ENCODE measurements around the gene THBS2. TPM values are rescaled to one million over a fixed set of nuclear protein-coding genes. Genes with fewer than 3 reads are reported as not detected.

Gene THBS2
- total RNA-seq, 1 donor from 2014 or later = 0.23 TPM

DNA sequence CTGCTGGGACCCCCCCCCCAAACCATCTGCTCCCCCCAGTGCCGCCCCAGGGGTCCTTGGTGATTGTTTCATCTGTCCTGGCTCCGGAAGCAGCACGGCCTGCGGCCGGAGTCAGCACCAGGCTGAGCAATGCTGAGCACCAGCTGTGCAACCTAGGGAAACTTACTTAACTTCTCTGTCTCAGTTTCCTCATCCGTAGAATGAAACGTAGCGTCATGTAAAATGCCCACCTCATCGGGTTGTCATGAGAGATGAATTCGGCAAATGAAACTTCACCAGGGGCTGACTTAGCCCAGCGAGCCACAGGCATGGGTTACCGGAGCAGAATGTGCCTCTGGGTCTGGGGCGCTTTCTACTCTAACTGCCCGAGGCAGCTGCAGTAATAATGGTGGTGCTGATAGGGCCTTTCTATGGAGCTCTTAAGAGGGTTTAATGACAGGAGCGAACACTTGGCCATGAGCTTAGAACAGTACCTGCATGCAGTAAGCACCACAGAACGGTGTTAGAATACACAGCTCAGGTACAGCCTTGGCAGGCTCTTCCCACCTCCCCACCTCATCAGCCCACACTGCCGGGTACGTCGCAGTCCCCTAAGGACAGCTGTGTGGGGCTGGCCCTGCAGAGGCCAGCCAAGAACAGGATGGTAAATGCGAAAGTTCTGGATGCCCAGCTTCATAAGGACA, 1.7 kb downstream of the THBS2 start:
- Mint-ChIP-seq H3K4me3 (ENCODE audit: unreplicated experiment) (no peak overlapping the region), H3K27me3 (ENCODE audit: unreplicated experiment) (peaks cover 16% of the 10 kb centered on the region), H3K27ac (ENCODE audit: unreplicated experiment) (no peak overlapping the region), H3K36me3 (ENCODE audit: low read depth, unreplicated experiment) (peaks cover 9% of the 10 kb centered on the region), H3K4me1 (ENCODE audit: unreplicated experiment) (peaks cover 12% of the 10 kb centered on the region), H3K9me3 (ENCODE audit: unreplicated experiment) (peaks cover 6% of the 10 kb centered on the region)
- DNase-seq (ENCODE audit: low spot score) = no peak
- TF ChIP-seq, protein P1, sequence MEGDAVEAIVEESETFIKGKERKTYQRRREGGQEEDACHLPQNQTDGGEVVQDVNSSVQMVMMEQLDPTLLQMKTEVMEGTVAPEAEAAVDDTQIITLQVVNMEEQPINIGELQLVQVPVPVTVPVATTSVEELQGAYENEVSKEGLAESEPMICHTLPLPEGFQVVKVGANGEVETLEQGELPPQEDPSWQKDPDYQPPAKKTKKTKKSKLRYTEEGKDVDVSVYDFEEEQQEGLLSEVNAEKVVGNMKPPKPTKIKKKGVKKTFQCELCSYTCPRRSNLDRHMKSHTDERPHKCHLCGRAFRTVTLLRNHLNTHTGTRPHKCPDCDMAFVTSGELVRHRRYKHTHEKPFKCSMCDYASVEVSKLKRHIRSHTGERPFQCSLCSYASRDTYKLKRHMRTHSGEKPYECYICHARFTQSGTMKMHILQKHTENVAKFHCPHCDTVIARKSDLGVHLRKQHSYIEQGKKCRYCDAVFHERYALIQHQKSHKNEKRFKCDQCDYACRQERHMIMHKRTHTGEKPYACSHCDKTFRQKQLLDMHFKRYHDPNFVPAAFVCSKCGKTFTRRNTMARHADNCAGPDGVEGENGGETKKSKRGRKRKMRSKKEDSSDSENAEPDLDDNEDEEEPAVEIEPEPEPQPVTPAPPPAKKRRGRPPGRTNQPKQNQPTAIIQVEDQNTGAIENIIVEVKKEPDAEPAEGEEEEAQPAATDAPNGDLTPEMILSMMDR (IDR thresholded peaks at IDR 0.05; ENCODE audit: unreplicated experiment) = no peak

DNA sequence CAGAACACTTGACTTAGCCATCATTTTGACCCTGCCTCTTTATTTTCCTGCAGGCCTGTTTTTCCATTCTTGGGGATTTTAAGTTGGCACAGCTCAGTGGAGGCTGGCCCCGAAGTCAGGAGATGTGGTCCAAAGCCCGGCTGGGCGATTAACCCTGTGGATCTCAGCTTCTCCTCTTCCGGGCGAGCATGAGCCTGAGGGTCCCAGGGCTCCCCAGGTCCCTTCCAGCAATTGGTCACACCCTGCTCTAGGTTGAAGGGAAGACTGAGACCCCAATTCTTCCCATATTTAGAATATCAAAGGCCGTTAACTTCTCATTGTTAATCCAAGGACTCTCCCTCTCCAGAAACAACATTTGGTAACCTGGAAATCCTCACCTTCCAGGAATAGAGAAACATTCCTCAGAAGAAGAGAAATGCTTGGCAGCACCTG, 2.3 kb downstream of the THBS2 start:
- TF ChIP-seq, protein P1 (IDR thresholded peaks at IDR 0.05; ENCODE audit: unreplicated experiment) = no peak
- Mint-ChIP-seq H3K9me3 (ENCODE audit: unreplicated experiment) (peaks cover 6% of the 10 kb centered on the region), H3K36me3 (ENCODE audit: low read depth, unreplicated experiment) (peaks cover 9% of the 10 kb centered on the region), H3K27ac (ENCODE audit: unreplicated experiment) (no peak overlapping the region), H3K27me3 (ENCODE audit: unreplicated experiment) (peaks cover 15% of the 10 kb centered on the region), H3K4me1 (ENCODE audit: unreplicated experiment) (peaks cover 12% of the 10 kb centered on the region), H3K4me3 (ENCODE audit: unreplicated experiment) (no peak overlapping the region)
- no peak for DNase-seq (ENCODE audit: low spot score)

DNA sequence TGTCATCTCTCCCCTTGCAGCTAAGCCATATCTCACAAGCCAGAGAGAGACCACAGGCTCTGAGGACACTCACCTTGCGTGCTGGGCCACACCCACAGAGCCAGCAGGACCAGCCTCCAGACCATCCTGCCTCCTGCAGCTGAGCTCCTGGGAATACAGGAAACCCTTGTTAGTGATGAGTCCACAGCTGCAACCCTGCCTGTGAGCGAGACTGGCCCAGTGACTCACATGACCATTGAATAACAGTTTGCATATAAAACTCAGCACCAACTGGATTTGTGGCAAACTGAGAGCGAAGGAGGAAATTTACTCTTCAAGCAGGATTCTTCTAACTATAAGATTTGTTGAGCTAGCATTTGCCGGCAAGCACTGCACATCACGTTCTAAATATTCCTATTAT, 3.0 kb downstream of the THBS2 start:
- H3K36me3 Mint-ChIP-seq (ENCODE audit: low read depth, unreplicated experiment) = peaks cover 9% of the 10 kb centered on the region
- no peak overlapping the region for H3K4me3 Mint-ChIP-seq (ENCODE audit: unreplicated experiment)
- no peak for DNase-seq (ENCODE audit: low spot score)
- H3K4me1 Mint-ChIP-seq (ENCODE audit: unreplicated experiment) = peaks cover 12% of the 10 kb centered on the region
- H3K9me3 Mint-ChIP-seq (ENCODE audit: unreplicated experiment) = peaks cover 1% of the 10 kb centered on the region
- H3K27ac Mint-ChIP-seq (ENCODE audit: unreplicated experiment) = no peak overlapping the region
- H3K27me3 Mint-ChIP-seq (ENCODE audit: unreplicated experiment) = peaks cover 11% of the 10 kb centered on the region
- TF ChIP-seq, protein P1 (IDR thresholded peaks at IDR 0.05; ENCODE audit: unreplicated experiment) = no peak

GRCh38 chr6:169249057-169249456, 4.6 kb downstream of the THBS2 start:
- Mint-ChIP-seq H3K4me3 (ENCODE audit: unreplicated experiment) (no peak overlapping the region), H3K9me3 (ENCODE audit: unreplicated experiment) (no peaks in the 10 kb centered on the region), H3K4me1 (ENCODE audit: unreplicated experiment) (peaks cover 8% of the 10 kb centered on the region), H3K27me3 (ENCODE audit: unreplicated experiment) (peaks cover 11% of the 10 kb centered on the region), H3K36me3 (ENCODE audit: low read depth, unreplicated experiment) (peaks cover 9% of the 10 kb centered on the region), H3K27ac (ENCODE audit: unreplicated experiment) (no peak overlapping the region)
- DNase-seq (ENCODE audit: low spot score) = no peak
- TF ChIP-seq, protein P1 (IDR thresholded peaks at IDR 0.05; ENCODE audit: unreplicated experiment) = no peak

- TF ChIP-seq, protein P1 (IDR thresholded peaks at IDR 0.05; ENCODE audit: unreplicated experiment) = no peak
- H3K4me1 Mint-ChIP-seq (ENCODE audit: unreplicated experiment) = peaks cover 5% of the 10 kb centered on the region
- no peak overlapping the region for H3K27ac Mint-ChIP-seq (ENCODE audit: unreplicated experiment)
- peaks cover 9% of the 10 kb centered on the region for H3K36me3 Mint-ChIP-seq (ENCODE audit: low read depth, unreplicated experiment)
- peaks cover 10% of the 10 kb centered on the region for H3K27me3 Mint-ChIP-seq (ENCODE audit: unreplicated experiment)
- no peak overlapping the region for H3K4me3 Mint-ChIP-seq (ENCODE audit: unreplicated experiment)
- no peaks in the 10 kb centered on the region for H3K9me3 Mint-ChIP-seq (ENCODE audit: unreplicated experiment)
- no peak for DNase-seq (ENCODE audit: low spot score)
These were observed 5.1 kb downstream of the THBS2 start for GRCh38 chr6:169248521-169248971.

All from endothelial cell (in vitro differentiated cells).